ENCODE results near the gene RIF1.

Gene RIF1

DNA sequence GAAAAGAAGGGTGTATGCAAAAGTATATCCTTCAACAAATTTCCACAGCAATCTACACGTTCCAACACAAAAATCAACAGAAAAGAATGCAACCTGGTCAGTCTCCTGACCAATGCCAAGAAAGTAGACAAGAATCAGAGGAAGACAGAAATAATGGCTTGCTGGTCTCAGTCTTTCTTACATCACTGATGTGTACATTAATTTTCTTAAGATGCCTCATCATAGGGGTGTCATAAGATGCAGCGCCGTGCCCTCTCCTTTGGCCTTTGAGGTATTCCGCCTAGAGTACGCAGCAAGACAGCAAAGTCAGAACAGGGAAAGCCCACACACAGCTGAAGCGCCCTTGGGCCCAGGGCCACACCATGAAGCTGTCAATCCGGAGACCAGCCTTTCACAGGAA is 112.9 kb downstream of the RIF1 start:
- DNase-seq, result no peak

DNA sequence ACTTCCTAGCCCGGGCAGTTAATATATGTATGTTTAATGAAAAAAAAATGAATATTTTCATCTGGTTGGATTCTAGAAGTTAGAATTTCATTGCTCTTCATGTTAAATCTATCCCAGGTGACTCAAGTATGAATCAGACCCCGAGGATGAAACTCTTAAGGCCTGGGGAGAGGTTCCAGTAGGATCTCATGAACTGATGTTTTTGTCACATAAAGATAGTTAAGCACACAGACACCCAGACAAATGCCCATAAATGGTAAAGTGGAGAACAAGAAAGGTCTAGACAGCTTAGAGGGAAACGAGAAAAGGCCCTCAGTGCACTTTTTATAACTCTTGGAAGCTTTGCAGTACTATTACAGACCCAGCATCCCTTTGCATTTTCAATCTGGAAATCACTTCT is 114.1 kb downstream of the RIF1 start:
- no peak for DNase-seq

DNA sequence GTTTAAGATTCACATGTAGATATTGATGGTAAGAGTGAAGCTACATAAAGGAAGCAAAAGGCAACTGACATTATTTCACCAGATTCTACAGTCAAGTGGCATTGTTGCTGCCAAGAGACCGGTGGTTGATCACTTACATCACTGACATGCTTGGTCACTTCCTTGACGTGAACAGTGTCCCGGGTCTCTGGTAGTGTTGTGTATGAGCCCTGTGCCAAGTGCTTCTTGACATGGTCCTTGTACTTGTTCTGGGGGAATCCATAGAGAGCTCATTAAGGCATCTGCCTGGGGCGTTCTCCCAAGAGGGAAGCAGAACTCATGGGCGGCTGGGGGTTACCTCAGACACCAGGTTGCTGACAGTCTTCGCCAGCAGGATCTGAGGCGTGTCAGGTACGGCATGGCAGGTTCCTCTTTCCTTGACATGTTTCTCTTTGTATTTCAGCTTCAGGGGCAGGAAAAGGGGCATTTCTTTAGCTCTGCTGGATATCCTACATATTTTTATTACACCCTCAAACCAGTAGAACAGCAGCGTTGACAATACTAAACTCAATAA is 116.2 kb downstream of the RIF1 start:
- DNase-seq, result no peak

DNA sequence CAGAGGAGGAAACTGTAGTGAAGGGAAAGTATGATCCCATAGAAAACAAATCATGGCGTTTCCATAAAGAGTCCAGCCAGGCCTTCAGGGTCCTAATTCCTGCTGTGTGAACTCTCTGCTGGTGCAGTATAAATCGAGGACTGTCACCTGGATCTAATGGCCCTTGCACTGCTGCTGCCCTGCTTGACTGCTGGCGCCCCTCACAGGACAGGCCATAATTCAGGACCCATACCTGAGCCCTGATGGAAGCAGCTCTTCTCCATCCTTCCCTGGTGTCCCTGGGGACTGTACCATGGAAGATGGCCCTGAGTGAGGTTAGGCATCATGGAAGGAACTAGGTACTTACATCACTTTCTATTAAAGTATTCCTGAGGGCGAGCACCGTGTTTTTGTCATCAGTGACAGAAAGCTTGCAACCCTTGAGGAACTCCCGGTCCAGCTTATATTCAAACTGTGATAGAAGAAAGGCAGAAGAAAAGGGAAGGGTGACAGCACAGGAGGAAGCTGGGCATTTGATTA is 116.9 kb downstream of the RIF1 start:
- DNase-seq, result no peak
